Measurements from ENCODE around the gene TM9SF1. TPM values are rescaled to one million over a fixed set of nuclear protein-coding genes. Genes with fewer than 3 reads are reported as not detected.

Gene TM9SF1
- total and polyA plus RNA-seq, 2 experiments from 2014 or later = 12.6 to 27.5 TPM

DNA sequence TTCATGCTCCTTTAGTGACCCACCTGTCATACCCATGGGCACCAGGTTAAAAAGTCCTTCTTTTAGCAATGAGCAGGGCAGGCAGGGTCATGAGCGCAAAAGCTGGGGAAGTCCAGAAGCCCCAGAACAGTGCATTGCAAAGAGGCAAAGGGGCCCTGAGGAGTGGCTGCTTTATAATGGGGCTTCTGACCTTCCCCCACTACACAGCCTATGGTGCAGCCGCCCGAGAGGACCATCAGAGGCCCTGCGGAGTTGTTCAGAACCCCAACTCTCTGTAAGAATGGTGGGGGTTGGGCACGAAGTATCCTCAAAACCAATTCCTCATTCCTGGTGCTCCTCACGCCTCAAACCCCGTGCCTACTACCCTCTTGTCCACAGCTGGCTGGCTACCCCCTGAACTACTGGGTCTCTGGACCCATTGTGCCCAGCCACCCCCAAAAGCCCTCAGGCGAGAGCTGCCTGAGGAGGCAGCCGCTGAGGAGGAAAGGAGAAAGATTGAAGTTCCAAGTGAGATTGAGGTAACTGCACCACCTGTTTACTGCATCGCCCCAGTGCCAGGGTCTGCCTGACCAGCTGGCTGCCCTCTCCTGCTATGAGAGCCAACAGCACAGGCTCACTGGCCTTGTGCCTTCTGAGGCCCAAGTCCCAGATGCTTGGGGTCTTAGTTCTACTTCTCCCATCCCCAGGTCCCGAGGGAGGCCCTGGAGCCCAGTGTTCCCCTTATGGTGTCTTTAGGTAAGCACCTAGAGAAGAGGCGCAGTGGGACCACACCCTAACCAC, 16.7 kb downstream of the TM9SF1 start:
- Mint-ChIP-seq H3K27ac (peak overlapping the region; percentile 78), H3K4me1 (no peaks in the 10 kb centered on the region), H3K36me3 (ENCODE audit: low read depth) (peaks cover 58% of the 10 kb centered on the region), H3K9me3 (peaks cover 3% of the 10 kb centered on the region; the same call in 2 of the 3 replicates), H3K4me3 (no peak overlapping the region), H3K27me3 (ENCODE audit: insufficient read depth, low read depth, poor library complexity) (peaks cover 27% of the 10 kb centered on the region)
- H4K20me1 ChIP-seq (replicated peaks; ENCODE audit: insufficient read depth) = no peaks in the 10 kb centered on the region; the same call in none of the 2 replicates
- DNase-seq (ENCODE audit: low spot score) (no peak), ATAC-seq (no peak)
- H3K4me1 ChIP-seq (ENCODE audit: insufficient read depth) = no peaks in the 10 kb centered on the region
- no peak overlapping the region for H3K27ac ChIP-seq (ENCODE audit: low read depth)
- no peak overlapping the region for H3K4me2 ChIP-seq
- no peak overlapping the region for H3K4me3 ChIP-seq
- no peaks in the 10 kb centered on the region for H3K79me2 ChIP-seq (replicated peaks; ENCODE audit: insufficient read depth)
- no peaks in the 10 kb centered on the region for H3F3A ChIP-seq (replicated peaks; ENCODE audit: low read depth)
- H3K9me2 ChIP-seq (ENCODE audit: insufficient read depth) = no peaks in the 10 kb centered on the region
- no peaks in the 10 kb centered on the region; the same call in 1 of the 2 replicates for H3K36me3 ChIP-seq (ENCODE audit: insufficient read depth)
- no peak overlapping the region for H2AFZ ChIP-seq
- TF ChIP-seq POLR2AphosphoS5 (IDR thresholded peaks at IDR 0.05; ENCODE audit: low read depth) = no peak
- TF ChIP-seq, protein P1, sequence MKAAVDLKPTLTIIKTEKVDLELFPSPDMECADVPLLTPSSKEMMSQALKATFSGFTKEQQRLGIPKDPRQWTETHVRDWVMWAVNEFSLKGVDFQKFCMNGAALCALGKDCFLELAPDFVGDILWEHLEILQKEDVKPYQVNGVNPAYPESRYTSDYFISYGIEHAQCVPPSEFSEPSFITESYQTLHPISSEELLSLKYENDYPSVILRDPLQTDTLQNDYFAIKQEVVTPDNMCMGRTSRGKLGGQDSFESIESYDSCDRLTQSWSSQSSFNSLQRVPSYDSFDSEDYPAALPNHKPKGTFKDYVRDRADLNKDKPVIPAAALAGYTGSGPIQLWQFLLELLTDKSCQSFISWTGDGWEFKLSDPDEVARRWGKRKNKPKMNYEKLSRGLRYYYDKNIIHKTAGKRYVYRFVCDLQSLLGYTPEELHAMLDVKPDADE (IDR thresholded peaks at IDR 0.05) = no peak
- no peak for TF ChIP-seq EZH2 (IDR thresholded peaks at IDR 0.05; ENCODE audit: low read depth, unreplicated experiment)
- TF ChIP-seq, protein P2, sequence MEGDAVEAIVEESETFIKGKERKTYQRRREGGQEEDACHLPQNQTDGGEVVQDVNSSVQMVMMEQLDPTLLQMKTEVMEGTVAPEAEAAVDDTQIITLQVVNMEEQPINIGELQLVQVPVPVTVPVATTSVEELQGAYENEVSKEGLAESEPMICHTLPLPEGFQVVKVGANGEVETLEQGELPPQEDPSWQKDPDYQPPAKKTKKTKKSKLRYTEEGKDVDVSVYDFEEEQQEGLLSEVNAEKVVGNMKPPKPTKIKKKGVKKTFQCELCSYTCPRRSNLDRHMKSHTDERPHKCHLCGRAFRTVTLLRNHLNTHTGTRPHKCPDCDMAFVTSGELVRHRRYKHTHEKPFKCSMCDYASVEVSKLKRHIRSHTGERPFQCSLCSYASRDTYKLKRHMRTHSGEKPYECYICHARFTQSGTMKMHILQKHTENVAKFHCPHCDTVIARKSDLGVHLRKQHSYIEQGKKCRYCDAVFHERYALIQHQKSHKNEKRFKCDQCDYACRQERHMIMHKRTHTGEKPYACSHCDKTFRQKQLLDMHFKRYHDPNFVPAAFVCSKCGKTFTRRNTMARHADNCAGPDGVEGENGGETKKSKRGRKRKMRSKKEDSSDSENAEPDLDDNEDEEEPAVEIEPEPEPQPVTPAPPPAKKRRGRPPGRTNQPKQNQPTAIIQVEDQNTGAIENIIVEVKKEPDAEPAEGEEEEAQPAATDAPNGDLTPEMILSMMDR (conservative IDR thresholded peaks at IDR 0.05; ENCODE audit: low read depth in 2 of 2) = no peak
- TF ChIP-seq, protein P3, sequence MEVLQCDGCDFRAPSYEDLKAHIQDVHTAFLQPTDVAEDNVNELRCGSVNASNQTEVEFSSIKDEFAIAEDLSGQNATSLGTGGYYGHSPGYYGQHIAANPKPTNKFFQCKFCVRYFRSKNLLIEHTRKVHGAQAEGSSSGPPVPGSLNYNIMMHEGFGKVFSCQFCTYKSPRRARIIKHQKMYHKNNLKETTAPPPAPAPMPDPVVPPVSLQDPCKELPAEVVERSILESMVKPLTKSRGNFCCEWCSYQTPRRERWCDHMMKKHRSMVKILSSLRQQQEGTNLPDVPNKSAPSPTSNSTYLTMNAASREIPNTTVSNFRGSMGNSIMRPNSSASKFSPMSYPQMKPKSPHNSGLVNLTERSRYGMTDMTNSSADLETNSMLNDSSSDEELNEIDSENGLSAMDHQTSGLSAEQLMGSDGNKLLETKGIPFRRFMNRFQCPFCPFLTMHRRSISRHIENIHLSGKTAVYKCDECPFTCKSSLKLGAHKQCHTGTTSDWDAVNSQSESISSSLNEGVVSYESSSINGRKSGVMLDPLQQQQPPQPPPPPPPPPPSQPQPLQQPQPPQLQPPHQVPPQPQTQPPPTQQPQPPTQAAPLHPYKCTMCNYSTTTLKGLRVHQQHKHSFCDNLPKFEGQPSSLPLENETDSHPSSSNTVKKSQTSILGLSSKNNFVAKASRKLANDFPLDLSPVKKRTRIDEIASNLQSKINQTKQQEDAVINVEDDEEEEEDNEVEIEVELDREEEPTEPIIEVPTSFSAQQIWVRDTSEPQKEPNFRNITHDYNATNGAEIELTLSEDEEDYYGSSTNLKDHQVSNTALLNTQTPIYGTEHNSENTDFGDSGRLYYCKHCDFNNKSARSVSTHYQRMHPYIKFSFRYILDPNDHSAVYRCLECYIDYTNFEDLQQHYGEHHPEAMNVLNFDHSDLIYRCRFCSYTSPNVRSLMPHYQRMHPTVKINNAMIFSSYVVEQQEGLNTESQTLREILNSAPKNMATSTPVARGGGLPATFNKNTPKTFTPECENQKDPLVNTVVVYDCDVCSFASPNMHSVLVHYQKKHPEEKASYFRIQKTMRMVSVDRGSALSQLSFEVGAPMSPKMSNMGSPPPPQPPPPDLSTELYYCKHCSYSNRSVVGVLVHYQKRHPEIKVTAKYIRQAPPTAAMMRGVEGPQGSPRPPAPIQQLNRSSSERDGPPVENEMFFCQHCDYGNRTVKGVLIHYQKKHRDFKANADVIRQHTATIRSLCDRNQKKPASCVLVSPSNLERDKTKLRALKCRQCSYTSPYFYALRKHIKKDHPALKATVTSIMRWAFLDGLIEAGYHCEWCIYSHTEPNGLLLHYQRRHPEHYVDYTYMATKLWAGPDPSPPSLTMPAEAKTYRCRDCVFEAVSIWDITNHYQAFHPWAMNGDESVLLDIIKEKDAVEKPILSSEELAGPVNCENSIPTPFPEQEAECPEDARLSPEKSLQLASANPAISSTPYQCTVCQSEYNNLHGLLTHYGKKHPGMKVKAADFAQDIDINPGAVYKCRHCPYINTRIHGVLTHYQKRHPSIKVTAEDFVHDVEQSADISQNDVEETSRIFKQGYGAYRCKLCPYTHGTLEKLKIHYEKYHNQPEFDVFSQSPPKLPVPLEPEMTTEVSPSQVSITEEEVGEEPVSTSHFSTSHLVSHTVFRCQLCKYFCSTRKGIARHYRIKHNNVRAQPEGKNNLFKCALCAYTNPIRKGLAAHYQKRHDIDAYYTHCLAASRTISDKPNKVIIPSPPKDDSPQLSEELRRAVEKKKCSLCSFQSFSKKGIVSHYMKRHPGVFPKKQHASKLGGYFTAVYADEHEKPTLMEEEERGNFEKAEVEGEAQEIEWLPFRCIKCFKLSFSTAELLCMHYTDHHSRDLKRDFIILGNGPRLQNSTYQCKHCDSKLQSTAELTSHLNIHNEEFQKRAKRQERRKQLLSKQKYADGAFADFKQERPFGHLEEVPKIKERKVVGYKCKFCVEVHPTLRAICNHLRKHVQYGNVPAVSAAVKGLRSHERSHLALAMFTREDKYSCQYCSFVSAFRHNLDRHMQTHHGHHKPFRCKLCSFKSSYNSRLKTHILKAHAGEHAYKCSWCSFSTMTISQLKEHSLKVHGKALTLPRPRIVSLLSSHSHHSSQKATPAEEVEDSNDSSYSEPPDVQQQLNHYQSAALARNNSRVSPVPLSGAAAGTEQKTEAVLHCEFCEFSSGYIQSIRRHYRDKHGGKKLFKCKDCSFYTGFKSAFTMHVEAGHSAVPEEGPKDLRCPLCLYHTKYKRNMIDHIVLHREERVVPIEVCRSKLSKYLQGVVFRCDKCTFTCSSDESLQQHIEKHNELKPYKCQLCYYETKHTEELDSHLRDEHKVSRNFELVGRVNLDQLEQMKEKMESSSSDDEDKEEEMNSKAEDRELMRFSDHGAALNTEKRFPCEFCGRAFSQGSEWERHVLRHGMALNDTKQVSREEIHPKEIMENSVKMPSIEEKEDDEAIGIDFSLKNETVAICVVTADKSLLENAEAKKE (CRISPR knock-in tag; IDR thresholded peaks at IDR 0.05) = no peak
- TF ChIP-seq JUNB (IDR thresholded peaks at IDR 0.05; ENCODE audit: unreplicated experiment) = no peak
- TF ChIP-seq, protein P4, sequence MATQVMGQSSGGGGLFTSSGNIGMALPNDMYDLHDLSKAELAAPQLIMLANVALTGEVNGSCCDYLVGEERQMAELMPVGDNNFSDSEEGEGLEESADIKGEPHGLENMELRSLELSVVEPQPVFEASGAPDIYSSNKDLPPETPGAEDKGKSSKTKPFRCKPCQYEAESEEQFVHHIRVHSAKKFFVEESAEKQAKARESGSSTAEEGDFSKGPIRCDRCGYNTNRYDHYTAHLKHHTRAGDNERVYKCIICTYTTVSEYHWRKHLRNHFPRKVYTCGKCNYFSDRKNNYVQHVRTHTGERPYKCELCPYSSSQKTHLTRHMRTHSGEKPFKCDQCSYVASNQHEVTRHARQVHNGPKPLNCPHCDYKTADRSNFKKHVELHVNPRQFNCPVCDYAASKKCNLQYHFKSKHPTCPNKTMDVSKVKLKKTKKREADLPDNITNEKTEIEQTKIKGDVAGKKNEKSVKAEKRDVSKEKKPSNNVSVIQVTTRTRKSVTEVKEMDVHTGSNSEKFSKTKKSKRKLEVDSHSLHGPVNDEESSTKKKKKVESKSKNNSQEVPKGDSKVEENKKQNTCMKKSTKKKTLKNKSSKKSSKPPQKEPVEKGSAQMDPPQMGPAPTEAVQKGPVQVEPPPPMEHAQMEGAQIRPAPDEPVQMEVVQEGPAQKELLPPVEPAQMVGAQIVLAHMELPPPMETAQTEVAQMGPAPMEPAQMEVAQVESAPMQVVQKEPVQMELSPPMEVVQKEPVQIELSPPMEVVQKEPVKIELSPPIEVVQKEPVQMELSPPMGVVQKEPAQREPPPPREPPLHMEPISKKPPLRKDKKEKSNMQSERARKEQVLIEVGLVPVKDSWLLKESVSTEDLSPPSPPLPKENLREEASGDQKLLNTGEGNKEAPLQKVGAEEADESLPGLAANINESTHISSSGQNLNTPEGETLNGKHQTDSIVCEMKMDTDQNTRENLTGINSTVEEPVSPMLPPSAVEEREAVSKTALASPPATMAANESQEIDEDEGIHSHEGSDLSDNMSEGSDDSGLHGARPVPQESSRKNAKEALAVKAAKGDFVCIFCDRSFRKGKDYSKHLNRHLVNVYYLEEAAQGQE (IDR thresholded peaks at IDR 0.05; ENCODE audit: unreplicated experiment) = no peak
- TF ChIP-seq STAT1 (IDR thresholded peaks at IDR 0.05; ENCODE audit: unreplicated experiment) = no peak
- TF ChIP-seq ZNF331 (CRISPR knock-in tag; IDR thresholded peaks at IDR 0.05; ENCODE audit: low read depth) = no peak
- no peak for TF ChIP-seq EZH2phosphoT487 (IDR thresholded peaks at IDR 0.05; ENCODE audit: unreplicated experiment)
- TF ChIP-seq NANOG (IDR thresholded peaks at IDR 0.05; ENCODE audit: borderline replicate concordance) = no peak
- no peak for TF ChIP-seq CREB1 (CRISPR knock-in tag; IDR thresholded peaks at IDR 0.05; ENCODE audit: low read depth)
- no peak for TF ChIP-seq ZNF114 (CRISPR knock-in tag; IDR thresholded peaks at IDR 0.05)
- no peaks in the 10 kb centered on the region for H3K27me3 ChIP-seq (ENCODE audit: insufficient read depth)

Measured in GM23338 (cell line).